ENCODE measurements around the gene AKAP5. TPM values are rescaled to one million over a fixed set of nuclear protein-coding genes. Genes with fewer than 3 reads are reported as not detected.

The AKAP5 gene
- total and polyA plus RNA-seq, 8 donors = 0.04 to 0.37 (median 0.16) TPM

- H3K27ac ChIP-seq = peak overlapping the region; percentile 97 to 100 (median 99)
- intact Hi-C loops (cut with DNase I) = no loop called here
- WGBS, 2 donors = 0 to 1% methylated on average over 29 of the region's 29 CpGs
- H3K4me1 ChIP-seq = peaks cover 16 to 39% (median 18%) of the 10 kb centered on the region in 3 donors
- ATAC-seq (peak in 2 of 4 donors; percentile 14 to 17), FAIRE-seq (no peak), DNase-seq (peak in 3 of 6 donors; percentile 18 to 30 (median 25))
- no peak for TF ChIP-seq CTCF (IDR thresholded peaks at IDR 0.05)
- H3K36me3 ChIP-seq = no peaks in the 10 kb centered on the region
- no peaks in the 10 kb centered on the region for H3K27me3 ChIP-seq
- peak overlapping the region; percentile 74 to 88 (median 84) for H3K4me3 ChIP-seq
- no peaks in the 10 kb centered on the region for H3K9me3 ChIP-seq
Observed at GRCh38 chr14:64502887-64503433, 37.7 kb downstream of the AKAP5 start.

GRCh38 chr14:64503434-64504309 lies 38.4 kb downstream of the AKAP5 start, which contains the start of gene ZBTB25:
Gene ZBTB25 (minus strand): TSS chr14:64503838. CDS start chr14:64490533, 13,305 bp downstream.
- DNase-seq = peak; percentile 87 to 94 (median 90)
- ATAC-seq = peak; percentile 72 to 83 (median 79)
- no peak for FAIRE-seq
- intact Hi-C loops (cut with DNase I) = no loop called here
- peaks cover 16 to 44% (median 18%) of the 10 kb centered on the region in 3 donors for H3K4me1 ChIP-seq
- peak within 1 kb of the TSS; percentile 97 to 100 (median 99) for H3K27ac ChIP-seq
- 0 to 1% methylated on average over 70 to 87 of the region's 87 CpGs for WGBS, 2 donors
- H3K4me3 ChIP-seq = peak within 1 kb of the TSS; percentile 74 to 88 (median 84)
- TF ChIP-seq CTCF (IDR thresholded peaks at IDR 0.05) = no peak
- H3K9me3 ChIP-seq = no peaks in the 10 kb centered on the region
- H3K36me3 ChIP-seq = no peaks in the 10 kb centered on the region
- no peaks in the 10 kb centered on the region for H3K27me3 ChIP-seq

- no peak for FAIRE-seq
- peak within 1 kb of the TSS; percentile 97 to 100 (median 99) for H3K27ac ChIP-seq
- no peaks in the 10 kb centered on the region for H3K9me3 ChIP-seq
Observed at GRCh38 chr14:64504310-64504896, 39.1 kb downstream of the AKAP5 start, which contains the start of gene ZBTB1. Gene ZBTB1 (plus strand): TSS chr14:64504770. CDS start chr14:64521505, 16,735 bp downstream.

More at GRCh38 chr14:64504310-64504896, 39.1 kb downstream of the AKAP5 start, which contains the start of gene ZBTB1:
- no peak for TF ChIP-seq CTCF (IDR thresholded peaks at IDR 0.05)
- peak; percentile 77 to 90 (median 80) for DNase-seq
- intact Hi-C loops (cut with DNase I) = no loop called here
- 0% methylated on average over 43 to 63 of the region's 63 CpGs for WGBS, 2 donors
- Histone ChIP-seq H3K4me1 (peaks cover 16 to 44% (median 18%) of the 10 kb centered on the region in 3 donors), H3K27me3 (no peaks in the 10 kb centered on the region), H3K4me3 (peak within 1 kb of the TSS; percentile 74 to 88 (median 84)), H3K36me3 (no peaks in the 10 kb centered on the region)
- ATAC-seq = peak; percentile 59 to 67 (median 65)

Data from pancreas (tissue), 10 donors.